Stimulated activated naive CD4-positive, alpha-beta T cell (primary cell): Measurements from ENCODE around the gene PRM1.
A peak's percentile ranks its signal among the peaks of the same experiment; 100 is the strongest.

ENCODE experiments used
- DNase-seq, 6 experiments: peaks; one replicate each; lab custom pipeline; 2025; lab: John Stamatoyannopoulos, UW

PRM1 gene

GRCh38 chr16:11273721-11274324 lies 7.3 kb downstream of the PRM1 start:
- no peak for DNase-seq

GRCh38 chr16:11272921-11273720 lies 8.0 kb downstream of the PRM1 start, which contains the start of gene PRM3:
PRM3 (minus strand) TSS chr16:11273629; CDS start chr16:11273595, 34 bp downstream.
- DNase-seq, result no peak

- DNase-seq, result no peak
Observed at GRCh38 chr16:11272484-11272883, 8.6 kb downstream of the PRM1 start.

GRCh38 chr16:11271610-11272009 lies 9.5 kb downstream of the PRM1 start:
- no peak for DNase-seq

- DNase-seq, result no peak
Observed at GRCh38 chr16:11270602-11271162, 10.4 kb downstream of the PRM1 start.

GRCh38 chr16:11268921-11269375 lies 12.2 kb downstream of the PRM1 start, which contains the start of gene TNP2:
TNP2 (minus strand) TSS chr16:11269325; CDS start chr16:11269262, 63 bp downstream.
- DNase-seq, result no peak

- no peak for DNase-seq
Observed at GRCh38 chr16:11265124-11265523, 16.0 kb downstream of the PRM1 start.

GRCh38 chr16:11264155-11264832 lies 16.8 kb downstream of the PRM1 start:
- DNase-seq, result no peak

GRCh38 chr16:11263737-11264136 lies 17.4 kb downstream of the PRM1 start:
- peak in 4 of 6 experiments; percentile 4 to 57 (median 54) for DNase-seq

GRCh38 chr16:11262915-11263314 lies 18.2 kb downstream of the PRM1 start:
- DNase-seq, result peak in 1 of 6 experiments; percentile 13

GRCh38 chr16:11260596-11260966 lies 20.5 kb downstream of the PRM1 start:
- no peak for DNase-seq

GRCh38 chr16:11259655-11260595 lies 21.2 kb downstream of the PRM1 start:
- no peak for DNase-seq

GRCh38 chr16:11258553-11259492 lies 22.3 kb downstream of the PRM1 start:
- DNase-seq, result peak; percentile 6 to 60 (median 32)

- peak; percentile 15 to 43 (median 30) for DNase-seq
Observed at GRCh38 chr16:11257131-11257938, 23.8 kb downstream of the PRM1 start.

GRCh38 chr16:11256661-11257130 lies 24.4 kb downstream of the PRM1 start:
- DNase-seq, result peak in 4 of 6 experiments; percentile 11 to 49 (median 44)

GRCh38 chr16:11255737-11256660 lies 25.1 kb downstream of the PRM1 start, which contains the start of gene SOCS1:
SOCS1 (minus strand) TSS chr16:11256204; CDS start chr16:11255478, 726 bp downstream.
- DNase-seq, result peak; percentile 70 to 90 (median 84)

- DNase-seq, result peak; percentile 56 to 85 (median 74)
Observed at GRCh38 chr16:11254913-11255736, 26.0 kb downstream of the PRM1 start.
